SIG-M5 treated with dmso at 0.1 percent for 504 hours (cell line): Measurements from ENCODE around the gene SMARCA4.
"Not testable (repeated sequence)": the region's sequence is repeated elsewhere in the genome, so short reads cannot be mapped to it uniquely, and the experiment has no call there.

Experiments used
- DNase-seq: peaks from one replicate; lab custom pipeline; 2025; ENCODE audit not compliant: unreplicated experiment; lab: John Stamatoyannopoulos, UW

SMARCA4 gene

GRCh38 chr19:10928563-10929401 lies 32.0 kb upstream of the SMARCA4 start, which contains the start of the genes TIMM29 and YIPF2:
Gene TIMM29 (plus strand): TSS chr19:10928811. CDS start chr19:10928823, 12 bp downstream.
Gene YIPF2 (minus strand): TSS chr19:10928639. CDS start chr19:10928410, 229 bp downstream.
- peak; percentile 98 for DNase-seq

GRCh38 chr19:10929402-10929794 lies 31.4 kb upstream of the SMARCA4 start:
- no peak for DNase-seq

- DNase-seq: no peak
Measured at GRCh38 chr19:10935371-10936059, 25.3 kb upstream of the SMARCA4 start.

GRCh38 chr19:10936661-10937084 lies 24.2 kb upstream of the SMARCA4 start:
- DNase-seq: peak; percentile 81

- not testable (repeated sequence) for DNase-seq
Measured at GRCh38 chr19:10941649-10942048, 19.2 kb upstream of the SMARCA4 start.

GRCh38 chr19:10943412-10943811 lies 17.4 kb upstream of the SMARCA4 start:
- not testable (repeated sequence) for DNase-seq

GRCh38 chr19:10945264-10945663 lies 15.6 kb upstream of the SMARCA4 start:
- no peak for DNase-seq

GRCh38 chr19:10946958-10947657 lies 13.7 kb upstream of the SMARCA4 start:
- DNase-seq: no peak

- DNase-seq: peak; percentile 58
Measured at GRCh38 chr19:10952809-10953208, 8.0 kb upstream of the SMARCA4 start.

GRCh38 chr19:10959277-10959968 lies 1.4 kb upstream of the SMARCA4 start:
- not testable (repeated sequence) for DNase-seq

- DNase-seq: peak; percentile 42
Measured at GRCh38 chr19:10961073-10961860, 437 bp downstream of the SMARCA4 start.

GRCh38 chr19:10962863-10963262 lies 2.0 kb downstream of the SMARCA4 start:
- no peak for DNase-seq

- DNase-seq: no peak
Measured at GRCh38 chr19:10963865-10964264, 3.0 kb downstream of the SMARCA4 start.

- no peak for DNase-seq
Measured at GRCh38 chr19:10964903-10965302, 4.1 kb downstream of the SMARCA4 start.

GRCh38 chr19:10965398-10965797 lies 4.6 kb downstream of the SMARCA4 start:
- DNase-seq: no peak

- DNase-seq: no peak
Measured at GRCh38 chr19:10966809-10967208, 6.0 kb downstream of the SMARCA4 start.

GRCh38 chr19:10968527-10969135 lies 7.8 kb downstream of the SMARCA4 start:
- DNase-seq: no peak

GRCh38 chr19:10971107-10971726 lies 10.4 kb downstream of the SMARCA4 start:
- DNase-seq: peak; percentile 37
